HG02623 (cell line): Measurements from ENCODE around the gene MAP4K3.

Source experiments
- ATAC-seq: cut with Tn5 transposase; IDR thresholded peaks from one replicate; pipeline ENCODE4 v1.9.1; 2021; ENCODE audit warnings: moderate library complexity; ENCODE audit not compliant: unreplicated experiment

The MAP4K3 gene

DNA sequence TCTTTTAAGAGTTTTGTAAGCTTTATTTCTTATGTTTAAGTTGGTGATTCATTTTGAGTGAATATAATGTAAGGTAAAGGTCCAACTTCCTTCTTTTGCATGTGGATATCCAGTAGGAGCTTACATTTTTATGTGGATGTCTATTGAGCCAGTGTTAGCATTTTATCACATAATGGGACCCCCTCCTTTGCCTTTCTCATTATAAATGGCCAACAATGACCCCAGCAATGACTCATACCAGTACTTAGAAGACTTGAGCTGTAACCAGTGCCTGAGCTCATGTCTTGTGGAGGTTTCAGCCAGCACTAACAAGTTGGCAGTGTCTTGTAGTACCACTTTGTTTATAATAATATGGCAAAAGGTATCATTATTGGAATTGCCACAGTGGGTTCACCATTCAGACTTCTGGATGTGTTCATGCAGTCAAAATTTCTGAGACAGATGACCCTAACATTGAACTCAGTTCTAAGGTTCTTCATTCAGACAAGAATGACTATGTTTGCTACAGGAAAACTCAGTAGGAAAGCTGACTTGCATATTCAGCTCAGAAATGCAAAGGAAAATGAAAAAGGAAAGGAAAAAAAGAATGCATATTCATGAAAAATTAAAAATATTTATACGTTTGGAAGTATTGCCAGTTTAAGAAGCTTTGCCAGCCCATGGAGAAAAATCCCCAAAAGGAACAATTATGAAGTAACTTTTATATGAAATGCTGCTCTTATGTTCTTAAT, 234.3 kb downstream of the MAP4K3 start:
- ATAC-seq = no peak
